ENCODE measurements around the gene OGN. TPM values are rescaled to one million over a fixed set of nuclear protein-coding genes. Genes with fewer than 3 reads are reported as not detected.

Gene OGN
- polyA plus RNA-seq, 2 of the 4 experiments (the other 2 are of a cell fraction), result not detected

- ATAC-seq (no peak), FAIRE-seq (no peak), DNase-seq (ENCODE audit: low read depth in 1 of 2, low spot score in 1 of 2) (no peak)
- Histone ChIP-seq H3K27ac (no peak overlapping the region), H3K9me3 (no peaks in the 10 kb centered on the region), H3K4me2 (no peak overlapping the region), H3K4me1 (no peaks in the 10 kb centered on the region), H3K4me3 (no peak overlapping the region)
- TF ChIP-seq HOXB5 (CRISPR knock-in tag; IDR thresholded peaks at IDR 0.05) (no peak), NFE2L2 (conservative IDR thresholded peaks at IDR 0.05; ENCODE audit: low read length) (no peak), RCOR1 (IDR thresholded peaks at IDR 0.05; ENCODE audit: low read depth, low read length) (no peak), CHD4 (IDR thresholded peaks at IDR 0.05; ENCODE audit: borderline replicate concordance) (no peak), FOSL2 (IDR thresholded peaks at IDR 0.05) (no peak), FOSL2 (CRISPR knock-in tag; IDR thresholded peaks at IDR 0.05) (no peak), MAX (IDR thresholded peaks at IDR 0.05) (no peak), BHLHE40 (IDR thresholded peaks at IDR 0.05; ENCODE audit: low read depth, low read length) (no peak), RARB (CRISPR knock-in tag; IDR thresholded peaks at IDR 0.05) (no peak), JUN (IDR thresholded peaks at IDR 0.05) (no peak)
- TF ChIP-seq, protein P1, sequence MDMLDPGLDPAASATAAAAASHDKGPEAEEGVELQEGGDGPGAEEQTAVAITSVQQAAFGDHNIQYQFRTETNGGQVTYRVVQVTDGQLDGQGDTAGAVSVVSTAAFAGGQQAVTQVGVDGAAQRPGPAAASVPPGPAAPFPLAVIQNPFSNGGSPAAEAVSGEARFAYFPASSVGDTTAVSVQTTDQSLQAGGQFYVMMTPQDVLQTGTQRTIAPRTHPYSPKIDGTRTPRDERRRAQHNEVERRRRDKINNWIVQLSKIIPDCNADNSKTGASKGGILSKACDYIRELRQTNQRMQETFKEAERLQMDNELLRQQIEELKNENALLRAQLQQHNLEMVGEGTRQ (IDR thresholded peaks at IDR 0.05), result no peak
- TF ChIP-seq, protein P2, sequence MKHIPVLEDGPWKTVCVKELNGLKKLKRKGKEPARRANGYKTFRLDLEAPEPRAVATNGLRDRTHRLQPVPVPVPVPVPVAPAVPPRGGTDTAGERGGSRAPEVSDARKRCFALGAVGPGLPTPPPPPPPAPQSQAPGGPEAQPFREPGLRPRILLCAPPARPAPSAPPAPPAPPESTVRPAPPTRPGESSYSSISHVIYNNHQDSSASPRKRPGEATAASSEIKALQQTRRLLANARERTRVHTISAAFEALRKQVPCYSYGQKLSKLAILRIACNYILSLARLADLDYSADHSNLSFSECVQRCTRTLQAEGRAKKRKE (CRISPR knock-in tag; IDR thresholded peaks at IDR 0.05; ENCODE audit: low read depth), result no peak
- 98% methylated on average over 2 of the region's 2 CpGs for WGBS (ENCODE audit: missing lambda C conversion rate)
- ChIA-PET CTCF (interaction anchor here (0.6 to 1.8 kb wide), 5 partner anchors 8 to 329 kb away, joined by 3 to 5 read pairs (median 3); partner anchors contain the start of genes CENPP and NOL8), POLR2A (no interaction called here)
These were observed 71.1 kb downstream of the OGN start for GRCh38 chr9:92333282-92333634.

Other genes with a start within 250 kb of the OGN start
- gene IARS1, start 110.9 kb downstream of the OGN start, polyA plus RNA-seq (2011; rRNA removed), result 244 and 328 TPM in 2 replicates
- gene IARS1, start 110.9 kb downstream of the OGN start, polyA plus RNA-seq (2017; fragmentation: RNase III; extraction: RNeasy Plus Mini Kit Qiagen cat#74134 plus additional on column Dnase treatment), result 120 to 133 TPM (median 121 TPM) in 3 replicates
- gene NOL8, start 79.2 kb downstream of the OGN start, polyA plus RNA-seq (2011; rRNA removed), result 30.2 and 47.2 TPM in 2 replicates
- gene NOL8, start 79.2 kb downstream of the OGN start, polyA plus RNA-seq (2017; fragmentation: RNase III; extraction: RNeasy Plus Mini Kit Qiagen cat#74134 plus additional on column Dnase treatment), result 24.4 to 28.5 TPM (median 26.7 TPM) in 3 replicates
- 13.4 and 15.5 TPM in 2 replicates for gene CENPP, start 78.6 kb downstream of the OGN start, polyA plus RNA-seq (2011; rRNA removed)
- gene CENPP, start 78.6 kb downstream of the OGN start, polyA plus RNA-seq (2017; fragmentation: RNase III; extraction: RNeasy Plus Mini Kit Qiagen cat#74134 plus additional on column Dnase treatment), result 5.5 to 7.2 TPM (median 7.2 TPM) in 3 replicates
- not detected in 2 replicates for gene OMD, start 19.9 kb upstream of the OGN start, polyA plus RNA-seq (2011; rRNA removed)
- not detected in 3 replicates for gene OMD, start 19.9 kb upstream of the OGN start, polyA plus RNA-seq (2017; fragmentation: RNase III; extraction: RNeasy Plus Mini Kit Qiagen cat#74134 plus additional on column Dnase treatment)
- not detected in 2 replicates for gene ASPN, start 77.9 kb upstream of the OGN start, polyA plus RNA-seq (2011; rRNA removed)
- gene ASPN, start 77.9 kb upstream of the OGN start, polyA plus RNA-seq (2017; fragmentation: RNase III; extraction: RNeasy Plus Mini Kit Qiagen cat#74134 plus additional on column Dnase treatment), result not detected in 3 replicates
- 0.21 and 0.43 TPM in 2 replicates for gene ECM2, start 131.4 kb upstream of the OGN start, polyA plus RNA-seq (2011; rRNA removed)
- gene ECM2, start 131.4 kb upstream of the OGN start, polyA plus RNA-seq (2017; fragmentation: RNase III; extraction: RNeasy Plus Mini Kit Qiagen cat#74134 plus additional on column Dnase treatment), result 0.25 to 0.41 TPM (median 0.35 TPM) in 3 replicates

All from A549 (cell line).